Testis (tissue), 3 donors: ENCODE measurements around the gene C11orf65. TPM values are rescaled to one million over a fixed set of nuclear protein-coding genes. Genes with fewer than 3 reads are reported as not detected.
"Not testable (repeated sequence)": the region's sequence is repeated elsewhere in the genome, so short reads cannot be mapped to it uniquely, and the experiment has no call there.

Experiments
- DNase-seq: peaks from one replicate; pipeline ENCODE4 v3.0.0-alpha.2; 2019
- H3K27ac ChIP-seq, 2 donors: fragments of 200-600 bp; sonication (generic); one replicate each; pipeline ENCODE4 v1.5.1; 2019
- H3K27me3 ChIP-seq: fragments of 200-600 bp; sonication (generic); one replicate; pipeline ENCODE4 v1.5.1; 2019
- H3K36me3 ChIP-seq: fragments of 200-600 bp; sonication (generic); one replicate; pipeline ENCODE4 v1.5.1; 2017; ENCODE audit warnings: low read depth; ENCODE audit errors: missing control alignments
- H3K4me1 ChIP-seq: fragments of 200-600 bp; sonication (generic); one replicate; pipeline ENCODE4 v1.5.1; 2019
- H3K4me3 ChIP-seq, 2 donors: fragments of 200-600 bp; sonication (generic); one replicate each; pipeline ENCODE4 v1.5.1; 2017 to 2019
- H3K9me3 ChIP-seq: fragments of 200-600 bp; sonication (generic); one replicate; pipeline ENCODE4 v1.5.1; 2017
- POLR2A ChIP-seq: fragments of 450-650 bp; IDR thresholded peaks from one replicate; pipeline ENCODE4 v1.6.1; 2017; ENCODE audit warnings: antibody characterized with exemption, mild to moderate bottlenecking, moderate library complexity
- whole genome bisulfite sequencing, 2 donors: methylation state at CpG; one replicate each; pipeline ENCODE4 v1.1.5; 2018; 5-methylcytosine and 5-hydroxymethylcytosine counted together
- intact Hi-C: fragments of 100-400 bp; cut with DNase I; formaldehyde crosslinking; loops from one replicate; pipeline ENCODE4 v1.15.1; 2023; ENCODE audit warnings: low total_unique reads
- polyA plus RNA-seq: library from polyadenylated mRNA; stranded (reverse); fragments of 350-450 nt; fragmentation: Illumina TruSeq; extraction: RNeasy Lipid Tissue Mini Kit (QIAGEN cat#74804); gene quantifications from one replicate; pipeline ENCODE4 v1.2.3, GENCODE V29; 2014; ENCODE audit warnings: low read depth, low replicate concordance; ENCODE audit not compliant: insufficient read depth
- total RNA-seq, 2 donors: library from RNA; depleted of rRNA; stranded (reverse); fragments of >200 nt; gene quantifications; one replicate each; pipeline ENCODE4 v1.2.3, GENCODE V29; 2016
- TF ChIP-seq, protein P1 (sequence below), 3 experiments: fragments of 450-650 bp in 2 of 3; fragments of 200-600 bp in 1 of 3; sonication (generic) in 1 of 3; IDR thresholded peaks; one replicate each; pipeline ENCODE4 v1.5.1; 2016 to 2019; ENCODE audit warnings: antibody characterized with exemption in 3 of 3, mild to moderate bottlenecking in 2 of 3, moderate library complexity in 1 of 3

Gene C11orf65
- total and polyA plus RNA-seq, 3 donors from 2014 or later: 22.1 to 69.7 (median 48.9) TPM

- DNase-seq: no peak
- WGBS, 2 donors: 94 to 95% methylated on average over 2 of the region's 2 CpGs
- Histone ChIP-seq H3K27ac (no peak overlapping the region), H3K36me3 (no peaks in the 10 kb centered on the region), H3K4me3 (no peak overlapping the region), H3K4me1 (no peaks in the 10 kb centered on the region), H3K9me3 (no peaks in the 10 kb centered on the region), H3K27me3 (no peaks in the 10 kb centered on the region)
- intact Hi-C loops: no loop called here
- no peak for TF ChIP-seq POLR2A
- TF ChIP-seq, protein P1, sequence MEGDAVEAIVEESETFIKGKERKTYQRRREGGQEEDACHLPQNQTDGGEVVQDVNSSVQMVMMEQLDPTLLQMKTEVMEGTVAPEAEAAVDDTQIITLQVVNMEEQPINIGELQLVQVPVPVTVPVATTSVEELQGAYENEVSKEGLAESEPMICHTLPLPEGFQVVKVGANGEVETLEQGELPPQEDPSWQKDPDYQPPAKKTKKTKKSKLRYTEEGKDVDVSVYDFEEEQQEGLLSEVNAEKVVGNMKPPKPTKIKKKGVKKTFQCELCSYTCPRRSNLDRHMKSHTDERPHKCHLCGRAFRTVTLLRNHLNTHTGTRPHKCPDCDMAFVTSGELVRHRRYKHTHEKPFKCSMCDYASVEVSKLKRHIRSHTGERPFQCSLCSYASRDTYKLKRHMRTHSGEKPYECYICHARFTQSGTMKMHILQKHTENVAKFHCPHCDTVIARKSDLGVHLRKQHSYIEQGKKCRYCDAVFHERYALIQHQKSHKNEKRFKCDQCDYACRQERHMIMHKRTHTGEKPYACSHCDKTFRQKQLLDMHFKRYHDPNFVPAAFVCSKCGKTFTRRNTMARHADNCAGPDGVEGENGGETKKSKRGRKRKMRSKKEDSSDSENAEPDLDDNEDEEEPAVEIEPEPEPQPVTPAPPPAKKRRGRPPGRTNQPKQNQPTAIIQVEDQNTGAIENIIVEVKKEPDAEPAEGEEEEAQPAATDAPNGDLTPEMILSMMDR (IDR thresholded peaks at IDR 0.05): no peak
Observed at GRCh38 chr11:108453207-108453835, 14.0 kb downstream of the C11orf65 start.

DNA sequence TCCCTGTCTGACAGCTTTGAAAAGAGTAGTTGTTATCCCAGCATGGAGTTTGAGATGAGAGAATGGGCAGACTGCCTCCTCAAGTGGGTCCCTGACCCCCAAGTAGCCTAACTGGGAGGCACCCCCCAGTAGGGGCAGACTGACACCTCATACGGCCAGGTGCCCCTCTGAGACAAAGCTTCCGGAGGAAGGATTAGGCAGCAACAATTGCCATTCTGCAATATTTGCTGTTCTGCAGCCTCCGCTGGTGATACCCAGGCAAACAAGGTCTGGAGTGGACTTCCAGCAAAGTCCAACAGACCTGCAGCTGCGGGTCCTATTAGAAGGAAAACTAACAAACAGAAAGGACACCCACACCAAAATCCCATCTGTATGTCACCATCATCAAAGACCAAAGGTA, 25.9 kb downstream of the C11orf65 start:
- H3K9me3 ChIP-seq, H3K4me1 ChIP-seq, DNase-seq, H3K4me3 ChIP-seq, intact Hi-C loops, H3K27ac ChIP-seq, H3K27me3 ChIP-seq, H3K36me3 ChIP-seq: not testable (repeated sequence)
- WGBS, 2 donors: 92 to 98% methylated on average over 3 to 4 of the region's 4 CpGs

GRCh38 chr11:108436594-108436993, 30.7 kb downstream of the C11orf65 start:
- TF ChIP-seq, protein P1 (IDR thresholded peaks at IDR 0.05): no peak
- TF ChIP-seq POLR2A: no peak
- no peaks in the 10 kb centered on the region for H3K4me1 ChIP-seq
- WGBS, 2 donors: 90 to 93% methylated on average over 2 of the region's 2 CpGs
- H3K27ac ChIP-seq: no peak overlapping the region
- no peaks in the 10 kb centered on the region for H3K27me3 ChIP-seq
- H3K36me3 ChIP-seq: no peaks in the 10 kb centered on the region
- no peak for DNase-seq
- no peaks in the 10 kb centered on the region for H3K9me3 ChIP-seq
- H3K4me3 ChIP-seq: no peak overlapping the region
- intact Hi-C loops: no loop called here

GRCh38 chr11:108435066-108435465, 32.3 kb downstream of the C11orf65 start:
- Histone ChIP-seq H3K4me1 (no peaks in the 10 kb centered on the region), H3K36me3 (no peaks in the 10 kb centered on the region), H3K27me3 (no peaks in the 10 kb centered on the region), H3K4me3 (no peak overlapping the region), H3K9me3 (no peaks in the 10 kb centered on the region), H3K27ac (no peak overlapping the region)
- DNase-seq: no peak
- no peak for TF ChIP-seq POLR2A
- TF ChIP-seq, protein P1 (IDR thresholded peaks at IDR 0.05): no peak
- intact Hi-C loops: no loop called here
- 85 to 89% methylated on average over 1 of the region's 1 CpG for WGBS, 2 donors

DNA sequence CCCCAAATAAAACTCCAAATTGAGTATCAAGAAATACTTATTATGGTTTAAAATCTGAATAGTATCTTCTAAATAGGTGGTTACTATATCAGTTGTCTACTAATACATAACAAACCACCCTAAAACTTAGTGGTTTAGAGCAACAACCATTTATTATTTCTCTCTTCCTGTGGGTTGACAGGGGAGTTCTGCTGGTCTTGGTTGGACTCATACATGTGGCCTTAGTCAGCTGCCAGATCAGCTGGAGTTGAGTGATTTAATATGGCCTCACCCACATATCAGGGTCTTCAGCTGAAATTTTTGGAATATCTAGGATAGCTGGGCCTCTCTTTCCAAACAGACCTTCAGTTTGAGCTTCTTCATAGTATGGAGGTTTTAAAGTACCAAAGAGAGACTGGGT, 34.5 kb downstream of the C11orf65 start:
- Histone ChIP-seq H3K27me3 (no peaks in the 10 kb centered on the region), H3K9me3 (no peaks in the 10 kb centered on the region), H3K36me3 (no peaks in the 10 kb centered on the region), H3K27ac (no peak overlapping the region), H3K4me1 (no peaks in the 10 kb centered on the region), H3K4me3 (no peak overlapping the region)
- TF ChIP-seq POLR2A: no peak
- TF ChIP-seq, protein P1 (IDR thresholded peaks at IDR 0.05): no peak
- DNase-seq: no peak
- intact Hi-C loops: no loop called here
